ENCODE measurements around the gene RDX.

RDX gene

DNA sequence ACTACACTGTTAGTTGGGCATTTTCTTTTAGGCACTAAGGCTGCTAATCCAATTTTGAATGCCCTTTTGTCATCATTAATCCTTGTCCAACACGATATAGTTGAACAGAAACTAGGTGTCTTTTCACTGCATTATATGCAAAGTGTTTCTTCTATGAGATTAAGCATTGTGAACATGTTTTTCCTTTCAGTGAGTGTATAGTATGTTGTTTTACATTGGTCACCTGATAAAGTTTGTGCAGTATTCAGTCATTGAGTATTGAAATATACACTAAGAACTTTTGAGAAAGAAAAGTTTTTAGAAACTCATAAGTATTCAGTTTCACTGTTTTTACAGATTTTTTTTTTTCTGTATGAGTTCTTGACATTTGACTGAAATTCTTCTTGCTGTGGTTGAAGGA, 144.2 kb downstream of the RDX start:
- H3K4me1 ChIP-seq (ENCODE audit: insufficient read depth, low read length, severe bottlenecking), result no peaks in the 10 kb centered on the region
- H2AFZ ChIP-seq (ENCODE audit: low read length), result no peak overlapping the region
- no peak overlapping the region for H3K4me2 ChIP-seq (ENCODE audit: low read length)
- no peaks in the 10 kb centered on the region for H3K79me2 ChIP-seq (ENCODE audit: insufficient read depth, low read length)
- TF ChIP-seq, protein P1, sequence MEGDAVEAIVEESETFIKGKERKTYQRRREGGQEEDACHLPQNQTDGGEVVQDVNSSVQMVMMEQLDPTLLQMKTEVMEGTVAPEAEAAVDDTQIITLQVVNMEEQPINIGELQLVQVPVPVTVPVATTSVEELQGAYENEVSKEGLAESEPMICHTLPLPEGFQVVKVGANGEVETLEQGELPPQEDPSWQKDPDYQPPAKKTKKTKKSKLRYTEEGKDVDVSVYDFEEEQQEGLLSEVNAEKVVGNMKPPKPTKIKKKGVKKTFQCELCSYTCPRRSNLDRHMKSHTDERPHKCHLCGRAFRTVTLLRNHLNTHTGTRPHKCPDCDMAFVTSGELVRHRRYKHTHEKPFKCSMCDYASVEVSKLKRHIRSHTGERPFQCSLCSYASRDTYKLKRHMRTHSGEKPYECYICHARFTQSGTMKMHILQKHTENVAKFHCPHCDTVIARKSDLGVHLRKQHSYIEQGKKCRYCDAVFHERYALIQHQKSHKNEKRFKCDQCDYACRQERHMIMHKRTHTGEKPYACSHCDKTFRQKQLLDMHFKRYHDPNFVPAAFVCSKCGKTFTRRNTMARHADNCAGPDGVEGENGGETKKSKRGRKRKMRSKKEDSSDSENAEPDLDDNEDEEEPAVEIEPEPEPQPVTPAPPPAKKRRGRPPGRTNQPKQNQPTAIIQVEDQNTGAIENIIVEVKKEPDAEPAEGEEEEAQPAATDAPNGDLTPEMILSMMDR (IDR thresholded peaks at IDR 0.05; ENCODE audit: low read length), result no peak
- no peak for TF ChIP-seq EZH2 (IDR thresholded peaks at IDR 0.05; ENCODE audit: borderline replicate concordance, low read length)
- no peaks in the 10 kb centered on the region for H3K9me3 ChIP-seq (ENCODE audit: low read length)
- no peak overlapping the region for H3K9ac ChIP-seq (ENCODE audit: low read length)
- H4K20me1 ChIP-seq (ENCODE audit: insufficient read depth, low read length), result no peaks in the 10 kb centered on the region
- no peak overlapping the region for H3K27ac ChIP-seq (ENCODE audit: low read depth, low read length, poor library complexity, severe bottlenecking)
- H3K36me3 ChIP-seq (ENCODE audit: insufficient read depth, low read length), result no peaks in the 10 kb centered on the region
- no peaks in the 10 kb centered on the region for H3K9me2 ChIP-seq (ENCODE audit: low read depth, low read length)
- H3K4me3 ChIP-seq (ENCODE audit: low read depth, low read length, poor library complexity, severe bottlenecking), result no peak overlapping the region
- no peaks in the 10 kb centered on the region for H3F3A ChIP-seq (ENCODE audit: insufficient read depth, low read length)
- no peaks in the 10 kb centered on the region for H3K27me3 ChIP-seq (ENCODE audit: insufficient read depth, low read length)

GRCh38 chr11:110148775-110149744, 147.4 kb downstream of the RDX start:
- H3K9me3 ChIP-seq (ENCODE audit: low read length), result no peaks in the 10 kb centered on the region
- no peaks in the 10 kb centered on the region for H3K36me3 ChIP-seq (ENCODE audit: insufficient read depth, low read length)
- H3K9me2 ChIP-seq (ENCODE audit: low read depth, low read length), result no peaks in the 10 kb centered on the region
- no peak overlapping the region for H3K4me3 ChIP-seq (ENCODE audit: low read depth, low read length, poor library complexity, severe bottlenecking)
- no peak overlapping the region for H3K4me2 ChIP-seq (ENCODE audit: low read length)
- no peaks in the 10 kb centered on the region for H3F3A ChIP-seq (ENCODE audit: insufficient read depth, low read length)
- H3K9ac ChIP-seq (ENCODE audit: low read length), result no peak overlapping the region
- no peaks in the 10 kb centered on the region for H3K4me1 ChIP-seq (ENCODE audit: insufficient read depth, low read length, severe bottlenecking)
- no peaks in the 10 kb centered on the region for H3K79me2 ChIP-seq (ENCODE audit: insufficient read depth, low read length)
- no peak overlapping the region for H2AFZ ChIP-seq (ENCODE audit: low read length)
- H4K20me1 ChIP-seq (ENCODE audit: insufficient read depth, low read length), result no peaks in the 10 kb centered on the region
- H3K27ac ChIP-seq (ENCODE audit: low read depth, low read length, poor library complexity, severe bottlenecking), result no peak overlapping the region
- no peaks in the 10 kb centered on the region for H3K27me3 ChIP-seq (ENCODE audit: insufficient read depth, low read length)
- no peak for TF ChIP-seq EZH2 (IDR thresholded peaks at IDR 0.05; ENCODE audit: borderline replicate concordance, low read length)
- TF ChIP-seq, protein P1 (IDR thresholded peaks at IDR 0.05; ENCODE audit: low read length), result no peak

- Histone ChIP-seq H3K4me2 (ENCODE audit: low read length) (no peak overlapping the region), H3K27ac (ENCODE audit: low read depth, low read length, poor library complexity, severe bottlenecking) (no peak overlapping the region), H2AFZ (ENCODE audit: low read length) (no peak overlapping the region), H3K27me3 (ENCODE audit: insufficient read depth, low read length) (no peaks in the 10 kb centered on the region), H3K9me3 (ENCODE audit: low read length) (no peaks in the 10 kb centered on the region), H3K9ac (ENCODE audit: low read length) (no peak overlapping the region), H4K20me1 (ENCODE audit: insufficient read depth, low read length) (no peaks in the 10 kb centered on the region), H3K4me3 (ENCODE audit: low read depth, low read length, poor library complexity, severe bottlenecking) (no peak overlapping the region), H3K79me2 (ENCODE audit: insufficient read depth, low read length) (no peaks in the 10 kb centered on the region), H3K36me3 (ENCODE audit: insufficient read depth, low read length) (no peaks in the 10 kb centered on the region), H3K4me1 (ENCODE audit: insufficient read depth, low read length, severe bottlenecking) (no peaks in the 10 kb centered on the region), H3F3A (ENCODE audit: insufficient read depth, low read length) (no peaks in the 10 kb centered on the region), H3K9me2 (ENCODE audit: low read depth, low read length) (no peaks in the 10 kb centered on the region)
- no peak for TF ChIP-seq EZH2 (IDR thresholded peaks at IDR 0.05; ENCODE audit: borderline replicate concordance, low read length)
- TF ChIP-seq, protein P1 (IDR thresholded peaks at IDR 0.05; ENCODE audit: low read length), result no peak
Observed at GRCh38 chr11:110147962-110148709, 148.3 kb downstream of the RDX start.

All from OCI-LY1 (cell line).